OCI-LY1 (cell line): Measurements from ENCODE around the gene KLC1.

Experiments
- H2AFZ ChIP-seq: fragments of 200-600 bp; sonication (generic), shearing (Covaris generic); 2 replicates; pipeline ENCODE4 v1.6.0; 2014; ENCODE audit warnings: antibody characterized with exemption, mild to moderate bottlenecking, low read length
- H3F3A ChIP-seq: fragments of 200-600 bp; sonication (generic), shearing (Covaris generic); 2 replicates; pipeline ENCODE4 v1.6.0; 2014; ENCODE audit warnings: mild to moderate bottlenecking, antibody characterized with exemption, low read length, moderate library complexity; ENCODE audit not compliant: insufficient read depth
- H3K27ac ChIP-seq: fragments of 200-600 bp; sonication (generic); 2 replicates; pipeline ENCODE4 v1.5.1; 2014; ENCODE audit warnings: low read length, mixed run types, mild to moderate bottlenecking, low read depth; ENCODE audit not compliant: poor library complexity, severe bottlenecking
- H3K27me3 ChIP-seq: fragments of 200-600 bp; sonication (generic); 2 replicates; pipeline ENCODE4 v1.6.0; 2014; ENCODE audit warnings: antibody characterized with exemption, mild to moderate bottlenecking, low read length, moderate library complexity; ENCODE audit not compliant: insufficient read depth
- H3K36me3 ChIP-seq: fragments of 200-600 bp; sonication (generic); 2 replicates; pipeline ENCODE4 v1.6.1; 2014; ENCODE audit warnings: mild to moderate bottlenecking, antibody characterized with exemption, low read length, moderate library complexity, mixed read lengths; ENCODE audit not compliant: insufficient read depth
- H3K4me1 ChIP-seq: fragments of 200-600 bp; sonication (generic); 2 replicates; pipeline ENCODE4 v1.5.1; 2014; ENCODE audit warnings: mild to moderate bottlenecking, low read length, moderate library complexity; ENCODE audit not compliant: insufficient read depth, severe bottlenecking
- H3K4me2 ChIP-seq: fragments of 200-600 bp; sonication (generic), shearing (Covaris generic); 2 replicates; pipeline ENCODE4 v1.6.1; 2014; ENCODE audit warnings: low read length
- H3K4me3 ChIP-seq: fragments of 200-600 bp; sonication (generic); 2 replicates; pipeline ENCODE4 v1.5.1; 2014; ENCODE audit warnings: low read length, low read depth, mild to moderate bottlenecking, mixed read lengths; ENCODE audit not compliant: poor library complexity, severe bottlenecking
- H3K79me2 ChIP-seq: fragments of 200-600 bp; shearing (Covaris generic); 2 replicates; pipeline ENCODE4 v1.6.1; 2016; ENCODE audit warnings: mixed run types, low read length, mixed read lengths; ENCODE audit not compliant: insufficient read depth
- H3K9ac ChIP-seq: fragments of 200-600 bp; sonication (generic), shearing (Covaris generic); 2 replicates; pipeline ENCODE4 v1.6.1; 2014; ENCODE audit warnings: mild to moderate bottlenecking, low read length, mixed read lengths
- H3K9me2 ChIP-seq: fragments of 200-600 bp; sonication (generic), shearing (Covaris generic); 2 replicates; pipeline ENCODE4 v1.6.1; 2014; ENCODE audit warnings: low read depth, mild to moderate bottlenecking, low read length, mixed read lengths
- H3K9me3 ChIP-seq: fragments of 200-600 bp; shearing (Covaris generic); 2 replicates; pipeline ENCODE4 v1.6.1; 2014; ENCODE audit warnings: low read length, mixed read lengths
- H4K20me1 ChIP-seq: fragments of 200-600 bp; sonication (generic), shearing (Covaris generic); 2 replicates; pipeline ENCODE4 v1.6.0; 2016; ENCODE audit warnings: mild to moderate bottlenecking, low read length; ENCODE audit not compliant: insufficient read depth
- EZH2 ChIP-seq: fragments of 200-600 bp; sonication (generic), shearing (Covaris generic); IDR thresholded peaks from 2 replicates; pipeline ENCODE4 v1.8.0; 2017; ENCODE audit warnings: borderline replicate concordance, mixed run types, mild to moderate bottlenecking, antibody characterized with exemption, low read length, moderate library complexity, mixed read lengths
- TF ChIP-seq, protein P1 (sequence below): fragments of 200-600 bp; sonication (generic), shearing (Covaris generic); IDR thresholded peaks from 2 replicates; pipeline ENCODE4 v1.5.1; 2017; ENCODE audit warnings: mild to moderate bottlenecking, antibody characterized with exemption, low read length, moderate library complexity, mixed read lengths

The KLC1 gene

DNA sequence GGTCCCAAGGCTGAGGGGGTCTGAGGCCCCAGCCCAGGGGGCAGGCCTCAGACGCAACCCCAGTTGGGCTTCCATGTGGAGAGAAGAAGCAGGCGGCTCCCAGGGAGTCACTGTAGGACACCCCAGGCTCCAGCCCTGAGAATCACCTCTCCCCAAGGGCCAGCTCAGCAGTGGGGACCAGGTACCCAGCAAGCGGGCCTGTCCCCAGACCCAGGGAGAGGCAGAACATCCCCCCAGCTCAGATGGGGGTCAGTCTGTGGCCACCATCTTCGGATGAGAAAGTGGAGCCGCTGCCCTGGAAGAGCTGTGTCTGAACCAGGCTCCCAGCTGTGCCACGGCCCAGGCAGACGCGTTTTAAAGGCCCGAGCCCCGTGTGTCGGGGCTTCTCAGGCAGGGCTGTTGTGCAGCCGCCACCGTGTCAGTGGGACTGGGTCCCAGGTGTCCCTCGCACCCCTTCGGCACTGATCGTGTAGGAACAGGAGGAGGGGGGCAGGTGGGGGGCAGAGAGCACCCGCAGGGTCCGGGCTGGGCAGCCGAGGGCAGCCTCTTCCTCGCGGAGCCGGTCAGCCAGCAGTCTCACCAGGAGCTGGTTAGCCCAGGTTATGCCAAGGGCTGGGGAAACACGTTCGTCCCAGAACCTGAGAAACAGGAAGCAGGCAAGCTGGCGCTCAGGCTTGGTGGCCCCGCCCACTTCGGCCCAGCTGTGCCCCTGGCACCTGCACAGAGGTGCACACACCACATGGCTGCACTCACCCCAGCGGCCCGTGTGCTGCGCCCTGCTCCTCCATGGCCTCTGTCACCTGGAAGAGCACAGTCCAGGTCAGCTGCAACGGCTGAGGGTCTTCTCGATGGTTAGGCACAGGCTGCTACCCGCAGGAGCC is 69.6 kb downstream of the KLC1 start:
- Histone ChIP-seq H3K4me3 (peak overlapping the region; percentile 36), H3K9me2 (no peaks in the 10 kb centered on the region), H3K36me3 (peaks cover 67% of the 10 kb centered on the region), H3K9me3 (no peaks in the 10 kb centered on the region), H3K9ac (peak overlapping the region; percentile 64; the same call in 1 of the 2 replicates), H3K4me2 (peak overlapping the region; percentile 58), H3F3A (0 out of 2 replicates have a peak, but pooled peaks cover 5% of the 10 kb centered on the region), H2AFZ (no peak overlapping the region), H3K27ac (peak overlapping the region; percentile 97), H3K79me2 (no peaks in the 10 kb centered on the region), H4K20me1 (no peaks in the 10 kb centered on the region), H3K4me1 (peaks cover 99% of the 10 kb centered on the region), H3K27me3 (no peaks in the 10 kb centered on the region)
- TF ChIP-seq, protein P1, sequence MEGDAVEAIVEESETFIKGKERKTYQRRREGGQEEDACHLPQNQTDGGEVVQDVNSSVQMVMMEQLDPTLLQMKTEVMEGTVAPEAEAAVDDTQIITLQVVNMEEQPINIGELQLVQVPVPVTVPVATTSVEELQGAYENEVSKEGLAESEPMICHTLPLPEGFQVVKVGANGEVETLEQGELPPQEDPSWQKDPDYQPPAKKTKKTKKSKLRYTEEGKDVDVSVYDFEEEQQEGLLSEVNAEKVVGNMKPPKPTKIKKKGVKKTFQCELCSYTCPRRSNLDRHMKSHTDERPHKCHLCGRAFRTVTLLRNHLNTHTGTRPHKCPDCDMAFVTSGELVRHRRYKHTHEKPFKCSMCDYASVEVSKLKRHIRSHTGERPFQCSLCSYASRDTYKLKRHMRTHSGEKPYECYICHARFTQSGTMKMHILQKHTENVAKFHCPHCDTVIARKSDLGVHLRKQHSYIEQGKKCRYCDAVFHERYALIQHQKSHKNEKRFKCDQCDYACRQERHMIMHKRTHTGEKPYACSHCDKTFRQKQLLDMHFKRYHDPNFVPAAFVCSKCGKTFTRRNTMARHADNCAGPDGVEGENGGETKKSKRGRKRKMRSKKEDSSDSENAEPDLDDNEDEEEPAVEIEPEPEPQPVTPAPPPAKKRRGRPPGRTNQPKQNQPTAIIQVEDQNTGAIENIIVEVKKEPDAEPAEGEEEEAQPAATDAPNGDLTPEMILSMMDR: no peak
- TF ChIP-seq EZH2: no peak

GRCh38 chr14:103699261-103699661 is 70.2 kb downstream of the KLC1 start:
- no peak overlapping the region for H2AFZ ChIP-seq
- H3K4me3 ChIP-seq: peak overlapping the region; percentile 36
- peaks cover 98% of the 10 kb centered on the region for H3K4me1 ChIP-seq
- H3K4me2 ChIP-seq: peak overlapping the region; percentile 58
- H4K20me1 ChIP-seq: no peaks in the 10 kb centered on the region
- peak overlapping the region; percentile 64; the same call in 1 of the 2 replicates for H3K9ac ChIP-seq
- H3K36me3 ChIP-seq: peaks cover 66% of the 10 kb centered on the region; the same call in 1 of the 2 replicates
- H3K27me3 ChIP-seq: no peaks in the 10 kb centered on the region
- no peaks in the 10 kb centered on the region for H3K79me2 ChIP-seq
- no peak for TF ChIP-seq EZH2
- TF ChIP-seq, protein P1: no peak
- 0 out of 2 replicates have a peak, but pooled peaks cover 5% of the 10 kb centered on the region for H3F3A ChIP-seq
- H3K9me2 ChIP-seq: no peaks in the 10 kb centered on the region
- peak overlapping the region; percentile 97 for H3K27ac ChIP-seq
- H3K9me3 ChIP-seq: no peaks in the 10 kb centered on the region

DNA sequence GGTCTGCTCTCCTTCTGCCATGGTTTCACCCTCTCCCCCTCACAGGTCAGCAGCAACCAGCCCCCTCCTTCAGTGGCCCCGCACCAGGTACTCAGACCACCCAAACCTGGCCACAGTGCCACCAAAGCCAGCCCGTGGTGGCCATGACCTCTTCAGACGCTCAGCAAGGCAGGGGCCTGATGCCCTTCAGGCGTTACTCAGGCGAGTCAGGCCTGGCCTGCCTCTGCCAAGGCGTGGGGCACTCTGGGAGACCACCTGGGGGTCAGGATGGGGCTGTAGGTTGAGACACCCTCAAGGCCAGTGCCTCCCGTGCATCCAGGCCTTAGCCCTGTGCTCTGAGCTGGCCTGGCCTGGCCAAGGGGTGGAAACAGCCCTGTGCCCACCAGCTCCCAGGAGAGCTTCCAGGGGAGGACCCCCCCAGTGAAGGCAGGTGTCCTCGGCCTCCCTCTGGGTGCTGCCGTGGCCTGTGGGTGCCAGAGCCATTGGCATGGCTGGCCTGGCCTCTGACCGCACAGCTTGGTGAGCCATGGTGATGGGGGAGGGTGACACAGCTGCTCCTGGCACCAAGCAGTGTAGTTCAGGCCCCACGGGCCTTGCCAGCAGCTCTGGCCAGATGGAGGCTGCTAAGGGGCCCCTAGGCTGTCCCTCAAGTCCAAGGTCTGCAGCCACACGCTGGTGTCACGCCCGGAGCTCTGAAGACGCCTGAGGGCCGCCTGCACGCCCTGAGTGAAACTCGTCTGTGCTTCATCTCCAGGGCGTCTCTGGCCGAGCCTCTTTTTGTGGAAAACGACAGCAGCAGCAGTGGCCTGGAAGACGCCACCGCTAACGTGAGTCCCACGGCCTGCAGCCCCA is 71.1 kb downstream of the KLC1 start:
- peak overlapping the region; percentile 97 for H3K27ac ChIP-seq

More for the DNA sequence above, 71.1 kb downstream of the KLC1 start:
- Histone ChIP-seq H3K9me3 (no peaks in the 10 kb centered on the region), H3F3A (0 out of 2 replicates have a peak, but pooled peaks cover 5% of the 10 kb centered on the region), H3K27me3 (no peaks in the 10 kb centered on the region), H3K36me3 (peaks cover 68% of the 10 kb centered on the region), H4K20me1 (no peaks in the 10 kb centered on the region), H3K4me1 (peaks cover 96% of the 10 kb centered on the region), H2AFZ (no peak overlapping the region), H3K4me3 (peak overlapping the region; percentile 4), H3K4me2 (peak overlapping the region; percentile 58; the same call in 1 of the 2 replicates), H3K79me2 (no peaks in the 10 kb centered on the region), H3K9ac (peak overlapping the region; percentile 64; the same call in 1 of the 2 replicates), H3K9me2 (no peaks in the 10 kb centered on the region)
- TF ChIP-seq EZH2: no peak
- TF ChIP-seq, protein P1: no peak
